Bronchial epithelial cell (primary cell): Measurements from ENCODE around the gene POTEH. TPM values are rescaled to one million over a fixed set of nuclear protein-coding genes. Genes with fewer than 3 reads are reported as not detected.
"Not testable (repeated sequence)": the region's sequence is repeated elsewhere in the genome, so short reads cannot be mapped to it uniquely, and the experiment has no call there.

Experiments
- DNase-seq: peaks from one replicate; pipeline ENCODE4 v3.0.0-alpha.2; 2010; ENCODE audit warnings: low read depth
- FAIRE-seq: peaks from 2 replicates; lab custom pipeline; 2011; peaks lifted over from hg19 to GRCh38; lab: Jason Lieb, UNC
- H3K27me3 ChIP-seq: 2 replicates; pipeline ENCODE4 v1.5.1; 2011; ENCODE audit warnings: low read length; ENCODE audit not compliant: control insufficient read depth, insufficient read depth
- H3K36me3 ChIP-seq: 2 replicates; pipeline ENCODE4 v1.5.1; 2011; ENCODE audit warnings: low read length; ENCODE audit not compliant: control insufficient read depth, insufficient read depth
- H3K4me3 ChIP-seq: 2 replicates; pipeline ENCODE4 v1.5.1; 2011; ENCODE audit warnings: mild to moderate bottlenecking, low read depth, low read length, control low read depth
- total RNA-seq: library from RNA; depleted of rRNA; stranded (reverse); fragments of >200 nt; gene quantifications from 2 replicates; pipeline ENCODE4 v1.2.1, GENCODE V29; 2014

Gene POTEH
- not detected in 2 replicates for total RNA-seq

DNA sequence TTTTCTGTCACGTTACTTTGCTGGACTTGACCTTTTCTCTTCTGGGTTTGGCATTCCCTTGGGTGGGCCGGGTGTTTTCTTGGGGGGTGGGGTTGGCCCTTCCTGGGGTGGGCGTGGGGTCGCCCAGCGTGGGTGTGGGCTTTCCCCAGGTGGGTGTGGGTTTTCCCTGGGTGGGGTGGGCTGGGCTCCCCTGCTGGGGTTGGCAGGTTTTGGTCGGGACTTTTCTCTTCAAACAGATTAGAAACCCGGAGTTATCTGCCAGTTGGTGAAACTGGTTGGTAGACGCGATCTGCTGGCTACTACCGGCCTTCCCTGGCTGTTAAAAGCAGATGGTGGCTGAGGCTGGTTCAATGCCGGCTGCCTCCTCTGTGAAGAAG, at the start of gene POTEH:
Gene POTEH, plus strand, starts transcription at position 278 of the 377 bp plus-strand sequence. Its CDS starts 52 bp downstream, at position 330.
- H3K27me3 ChIP-seq, FAIRE-seq, DNase-seq, H3K4me3 ChIP-seq, H3K36me3 ChIP-seq: not testable (repeated sequence)

DNA sequence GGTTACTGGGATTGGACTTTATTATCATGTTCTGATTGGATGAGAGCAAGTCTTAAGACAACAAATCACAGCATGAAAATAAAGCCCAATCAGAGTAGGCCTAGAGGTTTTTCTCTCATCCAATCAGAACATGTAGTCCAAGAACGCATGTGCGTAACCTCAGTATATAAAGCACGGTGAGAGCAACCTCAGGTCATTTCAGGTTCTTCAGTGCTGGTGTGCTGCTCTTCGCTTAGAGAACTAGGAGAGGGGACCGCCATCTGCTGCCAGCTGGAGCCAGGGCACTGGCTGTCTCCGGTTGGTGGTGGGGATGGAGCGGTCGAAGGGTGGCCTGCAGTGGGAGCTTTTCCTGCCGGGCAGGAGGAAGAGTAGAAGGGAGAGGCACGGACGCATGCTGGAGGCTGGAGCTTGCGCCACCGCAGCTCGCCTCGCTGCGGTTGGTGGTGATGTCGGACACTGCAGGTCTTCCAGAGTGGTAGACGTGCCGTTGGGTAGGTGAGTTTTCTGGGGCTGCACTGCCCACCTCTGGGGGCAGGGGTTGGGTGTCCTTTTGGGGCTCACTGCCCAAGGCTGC, 47.5 kb upstream of the POTEH start:
- not testable (repeated sequence) for H3K36me3 ChIP-seq, H3K27me3 ChIP-seq, FAIRE-seq, DNase-seq, H3K4me3 ChIP-seq

DNA sequence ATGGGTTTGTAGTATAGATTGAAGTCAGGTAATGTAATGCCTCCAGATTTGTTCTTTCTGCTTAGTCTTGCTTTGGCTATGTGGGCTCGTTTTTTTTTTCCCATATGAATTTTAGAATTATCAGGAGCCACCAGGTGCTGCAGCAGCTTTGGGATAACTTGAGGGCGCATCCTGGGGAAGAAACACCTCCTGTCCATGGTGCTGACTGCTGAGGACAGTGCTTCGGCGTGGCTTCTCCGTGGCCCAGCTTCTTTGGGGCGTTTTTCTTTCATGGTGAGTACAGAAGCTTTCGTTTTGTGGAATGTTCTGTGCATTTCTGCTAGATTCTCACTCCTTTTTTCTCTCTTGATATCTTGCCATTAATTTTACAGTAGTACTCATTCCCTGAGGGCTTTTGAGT, 37.9 kb upstream of the POTEH start:
- H3K36me3 ChIP-seq, DNase-seq, H3K4me3 ChIP-seq, FAIRE-seq, H3K27me3 ChIP-seq: not testable (repeated sequence)

- not testable (repeated sequence) for H3K27me3 ChIP-seq, DNase-seq, FAIRE-seq, H3K4me3 ChIP-seq, H3K36me3 ChIP-seq
These were observed 37.1 kb upstream of the POTEH start for GRCh38 chr22:15652738-15653137.

DNA sequence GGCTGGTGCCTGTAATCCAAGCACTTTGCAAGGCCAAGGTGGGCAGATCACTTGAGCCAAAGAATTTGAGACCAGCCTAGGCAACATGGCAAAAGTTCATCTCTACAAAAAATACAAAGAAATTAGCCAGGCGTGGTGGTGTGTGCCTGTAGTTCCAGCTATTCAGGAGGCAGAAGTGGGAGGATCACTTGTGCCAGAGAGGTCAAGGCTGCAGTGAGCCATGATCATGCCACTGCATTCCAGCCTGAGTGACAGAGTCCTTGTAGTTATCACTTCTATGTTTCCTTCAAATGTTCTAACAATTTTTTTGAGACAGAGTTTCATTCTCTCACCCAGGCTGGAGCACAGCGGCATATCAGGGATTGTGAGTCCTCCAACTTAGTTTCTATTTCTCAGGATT, 36.6 kb upstream of the POTEH start:
- not testable (repeated sequence) for FAIRE-seq, DNase-seq, H3K4me3 ChIP-seq, H3K36me3 ChIP-seq, H3K27me3 ChIP-seq

GRCh38 chr22:15661102-15661501, 28.7 kb upstream of the POTEH start:
- H3K4me3 ChIP-seq, H3K27me3 ChIP-seq, FAIRE-seq, DNase-seq, H3K36me3 ChIP-seq: not testable (repeated sequence)

DNA sequence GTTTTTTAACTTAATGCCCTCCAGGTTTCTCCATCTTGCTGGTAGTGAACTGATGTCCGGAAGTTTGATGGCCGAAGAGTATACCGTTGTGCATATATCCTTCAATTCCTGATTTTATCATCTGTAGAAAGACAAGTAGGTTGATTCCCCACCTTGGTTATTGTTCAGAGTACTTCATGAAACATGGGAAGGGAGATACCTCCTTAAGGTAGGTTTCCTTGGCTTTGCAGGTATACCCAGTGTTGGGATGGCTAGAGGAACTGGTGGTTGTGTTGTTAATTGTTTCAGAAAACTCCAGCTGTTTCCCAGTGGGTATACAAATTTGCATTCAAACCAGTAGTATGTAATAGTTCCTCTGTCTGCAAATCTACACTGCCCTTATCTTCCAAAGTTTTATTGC, 25.1 kb upstream of the POTEH start:
- DNase-seq, H3K4me3 ChIP-seq, H3K36me3 ChIP-seq, FAIRE-seq, H3K27me3 ChIP-seq: not testable (repeated sequence)

GRCh38 chr22:15665478-15665877, 24.3 kb upstream of the POTEH start:
- not testable (repeated sequence) for FAIRE-seq, H3K4me3 ChIP-seq, DNase-seq, H3K27me3 ChIP-seq, H3K36me3 ChIP-seq

GRCh38 chr22:15669430-15669829, 20.4 kb upstream of the POTEH start:
- FAIRE-seq, H3K4me3 ChIP-seq, DNase-seq: not testable (repeated sequence)

GRCh38 chr22:15679702-15680101, 10.1 kb upstream of the POTEH start:
- DNase-seq, H3K36me3 ChIP-seq, FAIRE-seq: not testable (repeated sequence)

More at GRCh38 chr22:15669430-15669829, 20.4 kb upstream of the POTEH start:
- H3K36me3 ChIP-seq, H3K27me3 ChIP-seq: not testable (repeated sequence)

GRCh38 chr22:15684115-15684514, 5.7 kb upstream of the POTEH start:
- not testable (repeated sequence) for DNase-seq, H3K27me3 ChIP-seq, H3K36me3 ChIP-seq, FAIRE-seq, H3K4me3 ChIP-seq

More at GRCh38 chr22:15679702-15680101, 10.1 kb upstream of the POTEH start:
- H3K4me3 ChIP-seq, H3K27me3 ChIP-seq: not testable (repeated sequence)

- not testable (repeated sequence) for H3K4me3 ChIP-seq, FAIRE-seq, DNase-seq, H3K36me3 ChIP-seq, H3K27me3 ChIP-seq
These were observed 5.1 kb upstream of the POTEH start for GRCh38 chr22:15684695-15685094.

GRCh38 chr22:15685641-15686040, 4.2 kb upstream of the POTEH start:
- not testable (repeated sequence) for H3K27me3 ChIP-seq, H3K36me3 ChIP-seq, H3K4me3 ChIP-seq, FAIRE-seq, DNase-seq

- H3K4me3 ChIP-seq, H3K36me3 ChIP-seq, FAIRE-seq, H3K27me3 ChIP-seq, DNase-seq: not testable (repeated sequence)
These were observed 2.7 kb upstream of the POTEH start for GRCh38 chr22:15687086-15687485.

- DNase-seq, H3K4me3 ChIP-seq, FAIRE-seq, H3K27me3 ChIP-seq, H3K36me3 ChIP-seq: not testable (repeated sequence)
These were observed 2.1 kb upstream of the POTEH start for GRCh38 chr22:15687676-15688075.
